H54 (cell line): ENCODE measurements around the gene RIPK3.

Source experiments
- DNase-seq: peaks from one replicate; pipeline ENCODE4 v3.0.0; 2011; ENCODE audit warnings: low spot score, mixed read lengths; ENCODE audit not compliant: insufficient read length
- FAIRE-seq: peaks from 3 replicates; lab custom pipeline; 2011; peaks lifted over from hg19 to GRCh38; lab: Jason Lieb, UNC
- POLR2A ChIP-seq: IDR thresholded peaks from 2 replicates; pipeline ENCODE4 v1.6.1; 2011; ENCODE audit warnings: low read depth, mild to moderate bottlenecking, low read length

RIPK3 gene

DNA sequence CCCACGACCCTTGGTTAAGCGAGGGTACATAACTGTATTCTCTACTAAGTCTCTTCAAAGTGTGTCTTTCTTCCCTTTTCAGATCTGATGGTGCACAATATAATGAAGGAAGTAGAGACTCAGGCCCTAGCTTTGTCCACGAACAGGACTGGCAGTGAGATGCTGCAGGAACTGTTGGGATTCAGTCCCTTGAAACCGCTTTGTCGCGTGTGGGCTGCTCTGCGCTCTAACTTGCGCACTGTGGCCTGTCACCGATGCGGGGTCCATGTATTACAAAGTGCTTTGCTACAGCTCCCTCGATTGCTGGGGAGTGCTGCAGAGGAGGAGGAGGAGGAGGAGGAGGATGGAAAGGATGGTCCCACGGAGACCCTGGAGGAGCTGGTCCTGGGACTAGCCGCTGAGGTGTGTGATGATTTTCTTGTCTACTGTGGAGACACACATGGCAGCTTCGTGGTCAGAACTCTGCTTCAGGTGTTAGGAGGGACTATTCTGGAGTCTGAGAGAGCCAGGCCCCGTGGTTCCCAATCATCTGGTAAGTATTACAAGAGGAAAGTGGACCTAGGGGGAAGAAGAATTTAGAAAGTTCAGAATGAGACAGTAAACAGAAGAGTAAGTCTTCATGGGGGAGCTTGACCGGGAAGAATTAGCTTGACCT is 39.3 kb downstream of the RIPK3 start:
- DNase-seq, result no peak
- FAIRE-seq, result no peak
- TF ChIP-seq POLR2A, result no peak

DNA sequence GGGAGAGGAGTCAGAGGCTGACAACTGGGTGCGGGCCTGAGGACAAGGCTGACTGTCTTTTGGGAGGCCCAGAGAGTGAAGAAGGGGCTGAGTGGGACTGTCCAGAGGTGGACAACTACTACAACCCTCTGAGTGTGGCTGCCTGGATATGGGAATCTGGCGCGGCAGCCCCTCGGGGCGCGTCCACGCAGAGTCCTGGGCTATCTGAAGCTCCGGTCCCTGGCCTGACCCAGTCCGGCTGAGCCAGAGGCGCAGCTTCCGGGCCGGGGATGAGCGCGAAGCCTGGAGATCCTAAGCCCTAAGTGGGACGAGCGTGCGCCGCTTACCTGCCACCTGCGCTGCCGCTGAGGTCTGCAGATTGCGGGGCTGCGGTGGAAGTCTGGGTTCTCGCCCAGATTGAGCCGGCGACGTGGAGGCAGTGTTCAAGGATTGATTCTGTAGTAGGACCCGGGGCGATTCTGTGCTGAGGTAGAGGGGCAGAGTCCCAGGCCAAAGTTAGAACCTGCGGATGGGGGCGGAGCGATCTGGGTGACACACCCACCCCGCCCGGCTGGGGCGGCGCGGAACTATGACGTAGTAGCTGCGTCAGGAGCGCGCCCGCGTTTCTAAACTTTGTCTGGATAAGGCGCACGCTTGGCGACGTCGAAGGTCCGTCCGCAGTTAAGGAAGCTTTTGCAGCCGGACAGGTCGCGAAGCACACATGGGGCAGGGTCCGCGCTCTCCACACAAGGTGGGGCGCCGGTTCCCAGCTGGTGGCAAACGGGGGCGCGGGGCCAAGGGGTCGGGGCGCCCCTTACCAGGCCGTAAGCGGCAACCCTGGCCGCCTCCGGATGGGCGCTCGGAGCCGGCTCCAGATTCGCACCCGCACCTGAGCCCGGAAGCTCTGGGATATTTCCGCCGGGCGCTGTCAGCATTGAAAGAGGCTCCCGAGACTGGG is 40.3 kb downstream of the RIPK3 start, which contains the start of the genes DHRS1 and NOP9:
Gene DHRS1, minus strand, starts transcription at position 526 of the 937 bp plus-strand sequence. CDS start 674 bp downstream, outside the sequence.
Gene NOP9, plus strand, starts transcription at position 596 of the 937 bp plus-strand sequence. Its CDS starts 105 bp downstream, at position 701.
- DNase-seq, result peak; percentile 53
- peak; percentile 43 for FAIRE-seq
- peak; percentile 59 for TF ChIP-seq POLR2A

DNA sequence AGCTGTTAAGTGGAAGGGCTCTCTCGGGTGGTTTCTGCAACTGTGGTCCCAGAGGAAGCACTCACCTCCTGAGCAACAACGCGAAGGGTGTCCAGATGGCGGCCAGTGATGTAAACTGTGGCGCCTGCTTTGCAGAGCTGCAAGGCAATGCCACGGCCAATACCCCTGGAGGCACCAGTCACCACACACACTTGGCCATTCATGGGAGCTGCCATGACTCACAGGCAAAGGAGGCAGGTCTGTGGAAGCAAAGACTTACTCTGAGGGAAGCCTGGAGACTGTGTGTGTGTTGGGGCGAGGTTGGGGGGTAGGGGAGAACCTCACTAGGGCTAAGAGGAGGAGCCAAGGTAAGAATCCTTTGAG is 40.9 kb downstream of the RIPK3 start:
- TF ChIP-seq POLR2A, result no peak
- FAIRE-seq (no peak), DNase-seq (peak; percentile 79)

DNA sequence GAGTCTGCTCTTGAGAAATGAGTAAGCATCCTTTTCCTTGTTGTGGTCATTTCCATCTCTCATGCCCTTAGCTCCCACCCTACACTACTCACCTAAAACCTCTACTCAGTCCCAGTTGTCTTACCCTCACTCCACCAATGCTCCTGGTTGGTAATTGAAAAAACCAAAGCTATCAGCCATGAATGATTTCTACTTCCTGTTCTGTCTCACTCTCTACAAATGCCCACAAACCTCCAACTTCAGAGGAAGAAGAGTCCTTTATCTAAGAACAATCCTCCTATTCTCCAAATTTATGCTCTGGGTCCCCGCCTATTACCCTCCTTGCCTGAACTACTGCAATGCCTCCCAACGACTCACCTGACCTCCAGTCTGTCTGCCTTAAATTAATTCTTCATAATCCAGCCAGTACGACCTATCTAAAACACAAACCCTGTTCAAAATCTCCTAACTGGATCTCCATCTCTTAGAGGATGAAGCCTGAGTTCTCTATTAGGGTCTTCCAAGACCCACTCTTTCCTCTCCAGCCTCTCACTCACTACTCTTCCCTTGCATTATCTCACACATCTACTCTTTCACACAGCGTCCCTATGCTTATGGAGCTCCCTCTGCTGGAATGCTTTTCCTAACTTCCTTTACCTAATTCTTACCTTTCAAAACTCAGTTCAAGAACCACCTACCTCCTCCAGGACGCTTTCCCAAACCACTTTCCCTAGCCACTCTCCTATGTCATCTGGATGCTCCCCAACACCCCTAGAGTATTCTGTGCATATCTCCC is 42.4 kb downstream of the RIPK3 start:
- DNase-seq (no peak), FAIRE-seq (no peak)
- no peak for TF ChIP-seq POLR2A

DNA sequence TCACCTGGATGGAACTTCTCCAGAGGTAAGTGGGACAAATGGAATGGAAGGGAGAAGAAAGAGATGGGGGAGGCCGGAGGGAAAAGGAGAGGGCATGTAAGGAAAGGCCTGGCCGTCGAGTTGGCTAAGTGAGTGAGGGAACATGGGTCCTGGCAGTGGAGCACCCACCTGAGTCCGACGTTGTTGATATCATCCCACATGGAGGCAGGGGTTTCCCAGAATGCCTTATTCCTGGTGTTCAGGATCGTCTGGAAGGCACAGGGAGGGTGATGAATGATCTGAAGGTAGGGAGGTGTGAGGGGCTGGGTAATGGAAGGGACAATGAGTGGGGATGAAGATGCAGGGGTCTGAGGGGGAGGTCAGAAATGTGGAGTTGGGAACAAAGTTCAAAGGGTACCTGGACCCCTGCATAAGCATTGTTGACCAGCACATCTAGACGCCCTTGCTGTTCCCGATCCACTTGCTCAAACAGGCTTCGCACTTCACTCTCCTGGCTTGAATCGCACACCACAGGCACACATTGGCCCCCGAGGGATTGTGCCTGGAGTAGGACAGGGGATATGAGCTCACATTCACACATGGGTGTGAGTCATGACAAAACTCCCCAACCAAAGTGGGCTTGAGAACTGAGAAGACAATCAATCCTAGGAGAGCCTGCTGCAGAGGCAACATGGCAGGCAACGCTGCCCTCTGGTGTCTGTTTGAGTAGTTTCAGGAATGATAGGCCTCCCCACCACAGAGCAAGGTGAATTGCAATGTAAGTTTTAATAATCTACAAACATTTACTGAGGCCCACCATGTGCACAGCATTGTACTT is 43.2 kb downstream of the RIPK3 start:
- TF ChIP-seq POLR2A, result no peak
- FAIRE-seq (peak; percentile 11), DNase-seq (peak; percentile 56)

DNA sequence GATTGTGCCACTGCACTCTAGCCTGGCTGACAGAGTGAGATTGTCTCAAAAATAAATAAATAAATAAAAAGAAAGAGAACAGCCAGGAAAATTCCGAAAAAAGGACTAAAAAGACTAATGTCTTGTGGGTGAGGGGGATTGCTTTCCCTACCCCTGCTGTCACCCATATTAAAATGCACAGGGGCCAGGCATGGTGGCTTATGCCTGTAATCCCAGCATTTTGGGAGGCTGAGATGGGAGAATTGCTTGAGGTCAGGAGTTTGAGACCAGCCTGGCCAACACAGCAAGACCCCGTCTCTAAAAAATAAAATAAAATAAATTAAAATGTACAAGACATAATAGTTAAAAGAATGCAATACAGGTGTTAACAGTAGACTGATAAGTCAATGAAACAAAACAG is 46.3 kb downstream of the RIPK3 start:
- DNase-seq, result no peak
- no peak for FAIRE-seq
- no peak for TF ChIP-seq POLR2A

DNA sequence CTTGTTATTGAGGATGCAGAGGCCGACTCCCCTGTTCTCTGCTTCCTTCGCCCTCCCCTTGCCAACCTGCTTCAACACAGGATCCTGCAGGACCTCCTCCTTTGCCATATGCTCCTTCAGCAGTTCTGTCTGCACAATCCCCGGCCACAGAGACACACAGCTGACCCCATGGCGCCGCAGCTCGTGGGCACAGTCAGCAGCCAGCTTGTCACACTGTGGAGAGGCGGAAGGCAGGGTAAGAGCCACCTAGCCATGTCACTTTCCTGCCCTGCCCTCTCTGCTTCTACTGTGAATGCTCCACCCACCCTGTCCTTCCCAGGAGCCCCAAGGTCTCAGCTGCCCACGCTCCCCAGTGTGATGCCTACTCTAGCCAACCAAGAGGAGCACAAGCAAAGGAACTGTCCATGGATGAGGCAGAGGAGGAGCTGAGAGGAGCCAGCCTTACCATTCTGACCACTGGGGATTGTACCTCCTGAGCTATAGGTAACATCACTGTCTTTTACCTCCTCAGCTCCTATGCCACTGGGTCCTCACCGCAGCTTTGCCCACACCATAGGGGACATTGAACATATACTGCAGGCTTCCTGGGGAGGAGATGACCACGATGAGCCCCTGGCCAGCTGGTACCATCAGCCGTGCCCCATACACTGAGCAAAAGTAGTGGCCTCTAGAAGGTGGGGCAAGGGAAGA is 47.5 kb downstream of the RIPK3 start:
- no peak for TF ChIP-seq POLR2A
- DNase-seq (no peak), FAIRE-seq (no peak)

DNA sequence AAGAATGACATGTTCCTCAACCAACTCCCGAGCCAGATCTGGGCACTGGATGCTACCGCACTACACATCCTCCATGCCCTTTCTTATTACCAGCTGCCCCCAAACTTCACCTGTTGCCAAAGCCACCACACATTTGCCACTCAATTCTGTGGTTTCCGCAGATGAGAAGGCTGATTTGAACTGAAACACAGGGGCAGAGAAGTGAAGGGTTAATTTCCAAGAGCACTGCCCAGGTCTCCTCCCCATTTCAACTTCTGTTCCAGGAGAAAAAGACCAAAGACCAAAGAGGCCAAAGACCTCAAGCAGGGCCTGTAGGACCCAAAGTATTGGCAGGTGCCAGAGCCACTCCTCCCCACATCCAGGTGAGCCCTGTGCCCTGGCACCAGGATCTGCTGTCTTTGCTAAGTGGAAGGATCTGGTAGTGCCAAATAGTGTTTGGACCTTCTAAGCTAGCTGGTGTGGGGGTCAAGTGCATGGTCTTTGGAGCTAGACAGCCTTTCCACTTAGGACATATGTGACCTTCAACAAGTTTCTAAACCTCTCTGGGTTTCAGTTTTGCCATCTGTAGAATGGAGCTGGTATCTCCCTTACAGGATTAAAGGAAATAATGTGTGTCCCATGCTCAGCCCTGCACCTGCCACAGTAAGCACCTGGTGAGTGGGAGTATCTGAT is 48.2 kb downstream of the RIPK3 start:
- no peak for FAIRE-seq
- DNase-seq, result no peak
- TF ChIP-seq POLR2A, result no peak

DNA sequence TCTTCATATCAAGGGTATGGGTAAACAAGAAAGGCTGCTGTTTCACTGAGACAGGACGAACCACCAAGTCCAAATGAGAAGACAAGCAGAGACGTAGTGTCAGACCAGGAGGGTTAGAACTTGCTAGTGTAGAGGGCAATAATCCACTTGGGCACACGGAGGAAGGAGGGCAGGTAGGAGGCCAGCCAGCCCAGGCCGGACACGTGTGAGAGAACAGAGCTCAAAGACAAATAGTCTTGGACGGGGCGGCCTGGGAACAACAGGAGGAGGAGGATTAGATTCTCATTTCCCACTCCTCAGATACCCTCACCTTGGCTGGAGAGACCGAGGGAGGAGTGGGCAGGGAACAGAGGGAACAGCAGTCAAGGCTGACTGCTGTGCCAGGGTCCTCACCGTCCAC is 49.0 kb downstream of the RIPK3 start:
- no peak for DNase-seq
- FAIRE-seq, result no peak
- no peak for TF ChIP-seq POLR2A

DNA sequence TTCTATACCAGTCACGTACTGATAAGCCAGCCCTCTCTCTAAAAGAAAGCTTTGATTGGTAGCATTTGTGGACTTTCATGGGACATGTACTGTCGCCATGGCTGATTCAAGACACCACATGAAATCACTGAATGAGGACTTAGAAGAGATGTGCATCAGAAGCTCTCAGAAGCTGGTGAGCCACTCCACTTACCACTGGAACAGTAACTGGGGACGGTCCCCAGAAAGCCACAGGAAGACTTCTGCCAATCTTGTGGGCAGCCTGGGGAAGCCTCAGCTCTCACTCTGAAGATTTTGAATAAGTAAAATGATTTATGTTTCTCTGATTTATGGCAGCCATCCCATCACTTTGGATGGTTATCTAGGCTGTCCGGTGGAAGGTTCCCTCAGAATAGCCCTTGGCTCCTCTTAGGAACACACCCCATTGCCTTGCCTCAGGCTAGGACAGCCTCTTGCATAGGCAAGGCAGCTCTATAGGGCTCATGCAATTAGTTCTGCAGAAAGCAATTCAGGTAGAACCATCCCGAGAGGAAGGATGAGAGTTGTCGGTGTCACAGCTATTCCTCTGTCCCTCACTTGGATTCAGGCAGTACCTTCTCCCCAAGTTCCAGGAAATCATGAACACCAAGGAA is 50.0 kb downstream of the RIPK3 start:
- no peak for TF ChIP-seq POLR2A
- DNase-seq (no peak), FAIRE-seq (no peak)

DNA sequence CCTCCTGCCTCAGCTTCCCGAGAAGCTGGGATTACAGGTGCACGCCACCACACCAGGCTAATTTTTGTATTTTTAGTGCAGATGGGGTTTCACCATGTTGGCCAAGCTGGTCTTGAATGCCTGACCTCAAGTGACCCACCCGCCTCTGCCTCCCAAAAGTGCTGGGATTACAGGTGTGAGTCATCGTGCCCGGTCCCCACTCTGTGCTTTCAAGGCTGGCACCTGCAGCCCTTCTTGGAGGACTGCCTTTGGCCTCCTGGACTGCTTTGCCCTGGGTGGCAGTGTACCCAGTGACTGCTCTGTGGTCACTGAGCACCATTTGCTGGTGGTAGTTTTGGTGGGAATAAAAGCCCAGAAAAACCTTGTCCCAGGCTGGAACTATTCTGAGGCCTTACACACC is 52.8 kb downstream of the RIPK3 start:
- TF ChIP-seq POLR2A, result no peak
- FAIRE-seq, result no peak
- no peak for DNase-seq
